ENCODE results near the gene CXCL16.

The CXCL16 gene

GRCh38 chr17:4738136-4739121 lies 1.3 kb downstream of the CXCL16 start:
- DNase-seq (ENCODE audit: low read depth): no peak
- peak overlapping the region; percentile 73 for H3K4me3 ChIP-seq (ENCODE audit: low read depth, low read length)
- TF ChIP-seq CTCF (IDR thresholded peaks at IDR 0.05; ENCODE audit: control insufficient read depth, extremely low read depth, insufficient read depth): no peak

- H3K4me3 ChIP-seq (ENCODE audit: low read depth, low read length): no peak overlapping the region
- no peak for TF ChIP-seq CTCF (IDR thresholded peaks at IDR 0.05; ENCODE audit: control insufficient read depth, extremely low read depth, insufficient read depth)
- DNase-seq (ENCODE audit: low read depth): no peak
Measured at GRCh38 chr17:4735876-4736651, 3.7 kb downstream of the CXCL16 start.

GRCh38 chr17:4734857-4735475 lies 4.8 kb downstream of the CXCL16 start:
- H3K4me3 ChIP-seq (ENCODE audit: low read depth, low read length): no peak overlapping the region
- DNase-seq (ENCODE audit: low read depth): no peak
- no peak for TF ChIP-seq CTCF (IDR thresholded peaks at IDR 0.05; ENCODE audit: control insufficient read depth, extremely low read depth, insufficient read depth)

- no peak for TF ChIP-seq CTCF (IDR thresholded peaks at IDR 0.05; ENCODE audit: control insufficient read depth, extremely low read depth, insufficient read depth)
- no peak for DNase-seq (ENCODE audit: low read depth)
- no peak overlapping the region for H3K4me3 ChIP-seq (ENCODE audit: low read depth, low read length)
Measured at GRCh38 chr17:4733073-4733531, 6.6 kb downstream of the CXCL16 start.

- no peak for DNase-seq (ENCODE audit: low read depth)
- no peak for TF ChIP-seq CTCF (IDR thresholded peaks at IDR 0.05; ENCODE audit: control insufficient read depth, extremely low read depth, insufficient read depth)
- no peak overlapping the region for H3K4me3 ChIP-seq (ENCODE audit: low read depth, low read length)
Measured at GRCh38 chr17:4728124-4728523, 11.6 kb downstream of the CXCL16 start.

- H3K4me3 ChIP-seq (ENCODE audit: low read depth, low read length): no peak overlapping the region
- DNase-seq (ENCODE audit: low read depth): no peak
- no peak for TF ChIP-seq CTCF (IDR thresholded peaks at IDR 0.05; ENCODE audit: control insufficient read depth, extremely low read depth, insufficient read depth)
Measured at GRCh38 chr17:4725646-4726310, 13.9 kb downstream of the CXCL16 start.
